HG02852 (cell line): Measurements from ENCODE around the gene MEF2A.

Source experiments
- ATAC-seq: cut with Tn5 transposase; IDR thresholded peaks from one replicate; pipeline ENCODE4 v1.9.1; 2021; ENCODE audit warnings: mild to moderate bottlenecking, moderate library complexity; ENCODE audit not compliant: unreplicated experiment

Gene MEF2A

DNA sequence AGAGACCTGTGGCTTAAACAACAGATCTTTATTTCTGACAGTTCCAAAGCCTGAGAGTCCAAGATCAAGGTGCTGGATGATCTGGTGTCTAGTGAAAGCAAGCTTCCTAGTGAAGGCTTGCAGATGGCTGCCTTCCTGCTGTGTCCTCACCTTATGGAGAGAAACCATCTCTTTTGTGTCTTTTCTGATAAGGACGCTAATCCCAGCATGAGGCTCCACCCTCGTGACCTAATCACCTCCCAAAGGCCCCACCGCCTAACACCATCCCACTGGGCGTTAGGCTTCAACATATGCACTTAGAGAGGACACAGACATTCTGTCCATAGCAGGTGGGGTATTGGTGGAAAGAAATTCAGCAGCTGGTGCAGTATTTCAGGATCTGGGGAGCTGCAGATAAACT lies 187.3 kb downstream of the MEF2A start:
- ATAC-seq, result no peak

- ATAC-seq, result peak; percentile 88
Observed at GRCh38 chr15:99755692-99756409, 190.1 kb downstream of the MEF2A start.

- no peak for ATAC-seq
Observed at GRCh38 chr15:99762288-99762687, 196.5 kb downstream of the MEF2A start.

- no peak for ATAC-seq
Observed at GRCh38 chr15:99763827-99764226, 198.0 kb downstream of the MEF2A start.

- no peak for ATAC-seq
Observed at GRCh38 chr15:99764522-99764921, 198.7 kb downstream of the MEF2A start.
